GM19025 (cell line): ENCODE measurements around the gene RBM25.
"Not testable (repeated sequence)": the region's sequence is repeated elsewhere in the genome, so short reads cannot be mapped to it uniquely, and the experiment has no call there.

Experiments used
- ATAC-seq: cut with Tn5 transposase; IDR thresholded peaks from one replicate; pipeline ENCODE4 v1.9.1; 2021; ENCODE audit warnings: mild to moderate bottlenecking, low read depth, moderate library complexity; ENCODE audit not compliant: unreplicated experiment

Gene RBM25

GRCh38 chr14:73058224-73058921 lies at the start of gene RBM25:
TSS of gene RBM25 (plus strand) at chr14:73058534. CDS start at chr14:73071642, 13,108 bp downstream.
- ATAC-seq = peak; percentile 97

GRCh38 chr14:73011189-73011588 lies 47.1 kb upstream of the RBM25 start:
- not testable (repeated sequence) for ATAC-seq

GRCh38 chr14:73014105-73014504 lies 44.2 kb upstream of the RBM25 start:
- peak; percentile 78 for ATAC-seq

- ATAC-seq = not testable (repeated sequence)
These were observed 42.8 kb upstream of the RBM25 start for GRCh38 chr14:73015552-73015951.

DNA sequence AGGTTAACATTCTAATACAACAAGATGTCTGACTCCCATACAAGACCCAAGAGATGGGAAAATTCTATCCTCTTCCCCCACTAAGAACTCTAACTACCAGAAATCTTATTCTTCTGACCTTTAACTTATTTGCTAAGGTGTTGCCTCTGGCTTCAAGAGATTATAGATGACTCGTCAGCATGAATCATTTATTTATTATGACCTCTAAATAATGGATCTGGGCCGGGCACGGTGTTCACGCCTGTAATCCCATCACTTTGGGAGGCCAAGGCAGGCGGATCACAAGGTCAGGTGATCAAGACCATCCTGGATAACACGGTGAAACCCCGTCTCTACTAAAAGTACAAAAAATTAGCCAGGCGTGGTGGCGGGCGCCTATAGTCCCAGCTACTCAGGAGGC lies 42.3 kb upstream of the RBM25 start:
- ATAC-seq = not testable (repeated sequence)

DNA sequence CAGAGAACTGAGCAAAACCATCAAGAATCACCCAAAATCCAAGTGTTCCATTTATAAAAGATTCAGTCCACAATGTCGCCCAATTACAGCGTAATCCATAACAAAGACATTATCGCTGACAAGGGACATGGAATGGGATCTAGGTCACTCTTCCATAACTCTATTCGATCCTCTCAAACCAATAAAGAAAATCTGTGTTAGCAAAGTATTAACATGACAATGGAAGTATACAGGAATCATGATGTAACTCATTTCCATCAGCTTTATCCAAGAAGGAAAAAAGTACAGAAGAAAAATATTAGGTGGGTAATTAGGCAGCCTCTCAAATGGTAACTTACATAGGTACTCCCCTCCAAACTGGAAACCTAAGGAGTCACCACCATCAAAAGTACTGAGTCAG lies 36.3 kb upstream of the RBM25 start:
- ATAC-seq = no peak

DNA sequence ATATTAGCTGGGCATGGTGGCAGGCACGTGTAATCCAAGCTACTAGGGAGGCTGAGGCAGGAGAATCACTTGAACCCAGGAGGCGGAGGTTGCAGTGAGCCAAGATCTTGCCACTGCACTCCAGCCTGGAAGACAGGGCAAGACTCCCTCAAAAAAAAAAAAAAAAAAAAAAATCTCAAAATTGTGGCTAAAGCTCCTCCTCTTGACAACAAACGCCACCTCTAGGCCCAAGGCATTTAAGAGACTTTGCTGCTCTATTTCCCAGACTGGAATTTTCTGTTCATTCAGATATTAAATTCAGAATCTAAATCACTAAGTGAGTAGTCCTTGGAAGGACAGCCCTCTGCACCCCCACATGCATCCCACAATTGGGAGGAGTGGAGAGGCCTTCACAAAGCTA lies 32.8 kb upstream of the RBM25 start:
- no peak for ATAC-seq

DNA sequence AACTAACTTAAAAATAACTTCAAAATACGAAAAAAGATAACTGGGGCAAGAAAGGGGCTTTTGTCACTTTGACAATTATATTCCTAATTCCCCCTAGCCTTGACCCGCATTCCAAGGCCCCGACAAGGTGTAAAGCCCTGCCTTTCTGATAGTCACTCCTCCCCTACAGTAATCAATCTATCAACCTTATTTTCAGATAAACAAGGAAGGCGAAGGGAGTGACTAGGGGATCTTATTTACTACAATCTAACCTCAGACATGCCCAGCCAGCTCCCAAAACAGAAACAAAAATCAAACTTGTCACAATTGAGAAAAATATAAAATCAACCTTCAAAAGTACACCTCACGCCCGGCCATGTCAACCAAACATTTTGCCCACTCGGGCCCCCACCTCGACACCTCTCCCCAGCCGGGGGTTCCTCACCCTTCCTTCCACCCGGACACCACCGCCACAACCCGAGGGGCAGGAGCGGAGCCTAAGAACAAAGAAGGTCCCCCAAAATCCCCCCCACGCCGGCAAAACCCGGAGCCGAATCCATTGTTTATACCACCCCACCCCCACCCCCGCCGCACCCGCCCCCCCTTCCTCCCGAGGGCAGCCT lies 32.0 kb upstream of the RBM25 start:
- no peak for ATAC-seq

GRCh38 chr14:73026845-73027542 lies 31.3 kb upstream of the RBM25 start, which contains the start of gene ZFYVE1:
TSS of gene ZFYVE1 (minus strand) at chr14:73027106. CDS start at chr14:73024508, 2,598 bp downstream.
- ATAC-seq = peak; percentile 97

GRCh38 chr14:73027546-73027945 lies 30.8 kb upstream of the RBM25 start:
- ATAC-seq = no peak

DNA sequence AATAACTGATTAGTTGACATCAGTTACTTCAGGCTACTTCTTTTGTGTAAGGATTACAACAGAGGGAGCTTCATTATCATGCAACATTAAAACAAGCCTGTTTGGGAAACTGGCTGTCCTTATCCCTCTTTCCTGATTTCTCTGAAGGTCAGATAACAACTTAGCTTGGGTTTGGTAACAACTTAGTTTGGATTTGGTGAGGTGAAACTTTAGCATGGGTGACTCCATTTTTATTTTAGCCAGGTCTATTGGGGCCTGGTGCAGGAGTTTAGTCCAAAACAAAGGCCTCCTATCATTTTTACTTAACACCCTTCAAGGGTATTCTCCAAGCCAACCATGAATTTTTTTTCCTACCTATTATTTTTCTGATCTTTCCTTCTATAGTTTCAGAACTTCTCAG lies 30.4 kb upstream of the RBM25 start:
- no peak for ATAC-seq

GRCh38 chr14:73036706-73037450 lies 21.5 kb upstream of the RBM25 start:
- ATAC-seq = not testable (repeated sequence)

- ATAC-seq = no peak
These were observed 10.5 kb upstream of the RBM25 start for GRCh38 chr14:73047808-73048207.

DNA sequence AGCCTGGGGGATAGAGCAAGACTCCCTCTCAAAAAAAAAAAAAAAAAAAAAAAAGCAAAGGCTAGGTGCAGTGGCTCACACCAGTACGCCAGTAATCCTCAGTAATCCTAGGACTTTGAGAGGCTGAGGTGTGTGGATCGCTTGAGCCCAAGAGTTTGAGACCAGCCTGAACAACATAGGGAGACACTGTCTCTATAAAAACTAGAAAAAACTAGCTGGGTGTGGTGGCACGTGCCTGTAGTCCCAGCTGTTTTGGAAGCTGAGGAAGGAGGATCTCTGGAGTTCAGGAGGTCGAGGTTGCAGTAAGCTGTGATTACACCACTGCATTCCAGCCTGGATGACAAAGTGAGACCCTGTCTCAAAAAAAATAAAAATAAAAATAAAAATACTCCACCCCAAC lies 8.9 kb upstream of the RBM25 start:
- no peak for ATAC-seq

GRCh38 chr14:73055251-73055650 lies 3.1 kb upstream of the RBM25 start:
- no peak for ATAC-seq

DNA sequence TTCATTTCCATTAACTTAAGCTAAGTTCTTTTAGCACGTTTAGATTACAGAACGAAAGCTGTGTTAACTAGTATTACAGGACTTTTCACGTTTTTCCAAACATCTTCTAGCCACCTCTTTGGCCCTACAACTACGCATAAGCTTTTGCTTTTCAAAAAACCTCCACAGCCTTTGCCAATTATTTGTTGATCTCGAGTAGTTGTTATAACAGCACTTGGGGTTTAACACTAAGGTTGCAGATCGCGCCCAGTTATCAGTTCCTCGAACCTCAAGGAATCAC lies 450 bp upstream of the RBM25 start:
- ATAC-seq = no peak

DNA sequence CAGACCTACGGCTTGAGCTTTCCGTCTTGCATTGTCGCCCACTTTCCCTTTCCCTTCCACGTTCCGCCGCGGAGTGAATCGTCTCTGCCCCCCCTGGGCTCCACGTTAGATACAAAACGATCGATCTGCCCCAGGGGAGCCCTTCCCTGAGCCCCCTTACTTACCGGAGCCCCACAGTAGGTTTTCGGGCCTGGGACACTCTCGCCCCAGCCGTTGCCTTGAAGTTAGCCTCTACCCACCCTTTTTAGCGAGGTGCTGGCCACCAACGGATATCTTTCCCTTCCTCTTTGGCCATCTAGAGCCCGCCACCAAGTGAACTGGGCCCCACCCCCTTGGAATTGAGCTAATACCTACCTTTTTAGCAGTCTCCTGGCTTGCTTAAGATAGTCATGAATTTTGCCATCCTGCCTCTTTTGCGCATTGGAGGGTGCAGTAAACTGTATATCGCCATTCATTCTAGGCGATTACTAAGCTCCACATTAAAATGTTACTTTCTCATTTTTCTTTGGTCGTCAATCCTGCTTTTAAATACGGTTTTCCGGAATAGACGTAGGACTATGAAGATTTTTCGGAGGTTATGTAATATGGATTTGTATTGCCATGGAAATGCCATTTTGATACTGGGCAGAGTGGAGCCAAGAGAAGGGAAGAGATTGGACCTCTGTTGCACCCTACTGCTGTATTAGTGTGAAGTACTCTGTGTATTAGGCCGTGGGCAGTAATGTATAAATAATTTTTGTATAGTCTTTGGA lies 764 bp downstream of the RBM25 start:
- no peak for ATAC-seq

- ATAC-seq = no peak
These were observed 11.3 kb downstream of the RBM25 start for GRCh38 chr14:73069585-73069984.

- no peak for ATAC-seq
These were observed 32.7 kb downstream of the RBM25 start for GRCh38 chr14:73091044-73091443.

GRCh38 chr14:73097421-73097820 lies 39.1 kb downstream of the RBM25 start:
- ATAC-seq = no peak
